Prostate gland (tissue), 2 donors: ENCODE measurements around the gene MAML3.

Experiments
- POLR2A ChIP-seq: fragments of 450-650 bp; IDR thresholded peaks from one replicate; pipeline ENCODE4 v1.6.1; 2016; ENCODE audit warnings: antibody characterized with exemption, mild to moderate bottlenecking
- POLR2AphosphoS5 ChIP-seq: sonication (generic); formaldehyde crosslinking; IDR thresholded peaks from one replicate; pipeline ENCODE4 v1.6.1; 2017; ENCODE audit warnings: antibody characterized with exemption
- TF ChIP-seq, protein P1 (sequence below), 4 experiments: fragments of 200-600 bp in 2 of 4; fragments of 450-650 bp in 2 of 4; sonication (generic) in 2 of 4; IDR thresholded peaks; 1 replicate in 3 of 4; 2 replicates in 1 of 4; pipeline ENCODE4 v1.5.1; 2016 to 2019; ENCODE audit warnings: antibody characterized with exemption in 4 of 4, mild to moderate bottlenecking in 2 of 4, moderate library complexity in 2 of 4

GRCh38 chr4:139756391-139757180, 397.4 kb downstream of the MAML3 start:
- TF ChIP-seq, protein P1, sequence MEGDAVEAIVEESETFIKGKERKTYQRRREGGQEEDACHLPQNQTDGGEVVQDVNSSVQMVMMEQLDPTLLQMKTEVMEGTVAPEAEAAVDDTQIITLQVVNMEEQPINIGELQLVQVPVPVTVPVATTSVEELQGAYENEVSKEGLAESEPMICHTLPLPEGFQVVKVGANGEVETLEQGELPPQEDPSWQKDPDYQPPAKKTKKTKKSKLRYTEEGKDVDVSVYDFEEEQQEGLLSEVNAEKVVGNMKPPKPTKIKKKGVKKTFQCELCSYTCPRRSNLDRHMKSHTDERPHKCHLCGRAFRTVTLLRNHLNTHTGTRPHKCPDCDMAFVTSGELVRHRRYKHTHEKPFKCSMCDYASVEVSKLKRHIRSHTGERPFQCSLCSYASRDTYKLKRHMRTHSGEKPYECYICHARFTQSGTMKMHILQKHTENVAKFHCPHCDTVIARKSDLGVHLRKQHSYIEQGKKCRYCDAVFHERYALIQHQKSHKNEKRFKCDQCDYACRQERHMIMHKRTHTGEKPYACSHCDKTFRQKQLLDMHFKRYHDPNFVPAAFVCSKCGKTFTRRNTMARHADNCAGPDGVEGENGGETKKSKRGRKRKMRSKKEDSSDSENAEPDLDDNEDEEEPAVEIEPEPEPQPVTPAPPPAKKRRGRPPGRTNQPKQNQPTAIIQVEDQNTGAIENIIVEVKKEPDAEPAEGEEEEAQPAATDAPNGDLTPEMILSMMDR (IDR thresholded peaks at IDR 0.05), result no peak
- TF ChIP-seq POLR2A, result no peak
- no peak for TF ChIP-seq POLR2AphosphoS5
